Trophoblast cell (in vitro differentiated cells and primary cell): ENCODE measurements around the gene GH1. TPM values are rescaled to one million over a fixed set of nuclear protein-coding genes. Genes with fewer than 3 reads are reported as not detected.
A peak's percentile ranks its signal among the peaks of the same experiment; 100 is the strongest.
"Not testable (repeated sequence)": the region's sequence is repeated elsewhere in the genome, so short reads cannot be mapped to it uniquely, and the experiment has no call there.

Experiments used
- DNase-seq, 2 donors: peaks; one replicate each; pipeline ENCODE4 v3.0.0-alpha.2; 2016
- H2AFZ ChIP-seq: 2 replicates; pipeline ENCODE4 v1.6.1; 2013; ENCODE audit warnings: low read length, moderate library complexity, mild to moderate bottlenecking; ENCODE audit not compliant: insufficient read depth, poor library complexity
- H2AK5ac ChIP-seq: 2 replicates; pipeline ENCODE4 v1.6.1; 2013; ENCODE audit warnings: mild to moderate bottlenecking, low read length
- H2BK120ac ChIP-seq: 2 replicates; pipeline ENCODE4 v1.6.1; 2013; ENCODE audit warnings: low read length, mild to moderate bottlenecking, moderate library complexity; ENCODE audit not compliant: insufficient read depth, poor library complexity
- H2BK12ac ChIP-seq: 2 replicates; pipeline ENCODE4 v1.6.1; 2013; ENCODE audit warnings: mild to moderate bottlenecking, low read length, moderate library complexity
- H2BK5ac ChIP-seq: 2 replicates; pipeline ENCODE4 v1.6.1; 2013; ENCODE audit warnings: low read length, low read depth, moderate library complexity, mild to moderate bottlenecking; ENCODE audit not compliant: poor library complexity
- H3K14ac ChIP-seq: 2 replicates; pipeline ENCODE4 v1.6.1; 2013; ENCODE audit warnings: mild to moderate bottlenecking, low read length
- H3K18ac ChIP-seq: 2 replicates; pipeline ENCODE4 v1.6.1; 2013; ENCODE audit warnings: mild to moderate bottlenecking, low read length
- H3K23ac ChIP-seq: 2 replicates; pipeline ENCODE4 v1.6.1; 2013; ENCODE audit warnings: low read length
- H3K27ac ChIP-seq: 2 replicates; pipeline ENCODE4 v1.5.1; 2013; ENCODE audit warnings: low read depth, mild to moderate bottlenecking, inconsistent platforms, low read length, moderate library complexity
- H3K27me3 ChIP-seq: 2 replicates; pipeline ENCODE4 v1.6.1; 2013; ENCODE audit warnings: inconsistent platforms, mild to moderate bottlenecking, low read length, moderate library complexity; ENCODE audit not compliant: insufficient read depth
- H3K36me3 ChIP-seq, 2 experiments: 1 replicate in 1 of 2; 2 replicates in 1 of 2; pipeline ENCODE4 v1.6.1; 2013; ENCODE audit warnings: low read length in 2 of 2, mild to moderate bottlenecking in 2 of 2, moderate library complexity in 1 of 2; ENCODE audit not compliant: insufficient read depth in 2 of 2, control insufficient read depth in 1 of 2
- H3K4ac ChIP-seq: 2 replicates; pipeline ENCODE4 v1.6.1; 2013; ENCODE audit warnings: low read depth, mild to moderate bottlenecking, low read length, moderate library complexity
- H3K4me1 ChIP-seq, 2 experiments: 1 replicate in 1 of 2; 2 replicates in 1 of 2; pipeline ENCODE4 v1.6.1; 2013; ENCODE audit warnings: low read length in 2 of 2, mild to moderate bottlenecking in 2 of 2, moderate library complexity in 1 of 2; ENCODE audit not compliant: insufficient read depth in 2 of 2, control insufficient read depth in 1 of 2
- H3K4me2 ChIP-seq: 2 replicates; pipeline ENCODE4 v1.6.1; 2013; ENCODE audit warnings: inconsistent platforms, mild to moderate bottlenecking, low read length, moderate library complexity
- H3K4me3 ChIP-seq: 2 replicates; pipeline ENCODE4 v1.5.1; 2013; ENCODE audit warnings: mild to moderate bottlenecking, low read depth, low read length, inconsistent platforms
- H3K79me1 ChIP-seq: one replicate; pipeline ENCODE4 v1.6.1; 2013; ENCODE audit warnings: low read length
- H3K79me2 ChIP-seq: 2 replicates; pipeline ENCODE4 v1.6.1; 2013; ENCODE audit warnings: low read length, mild to moderate bottlenecking; ENCODE audit not compliant: control insufficient read depth, insufficient read depth, poor library complexity
- H3K9ac ChIP-seq: 2 replicates; pipeline ENCODE4 v1.6.1; 2013; ENCODE audit warnings: mild to moderate bottlenecking, low read length
- H3K9me3 ChIP-seq: 2 replicates; pipeline ENCODE4 v1.6.1; 2013; ENCODE audit warnings: low read depth, mild to moderate bottlenecking, control low read depth, inconsistent platforms, low read length; ENCODE audit not compliant: insufficient read depth
- H4K12ac ChIP-seq: 2 replicates; pipeline ENCODE4 v1.6.1; 2013; ENCODE audit warnings: low read depth, mild to moderate bottlenecking, low read length, moderate library complexity
- H4K8ac ChIP-seq: 2 replicates; pipeline ENCODE4 v1.6.1; 2013; ENCODE audit warnings: low read depth, mild to moderate bottlenecking, low read length, moderate library complexity
- H4K91ac ChIP-seq: one replicate; pipeline ENCODE4 v1.6.1; 2013; ENCODE audit warnings: low read depth, mild to moderate bottlenecking, low read length, moderate library complexity
- WGBS: extraction: QIAGEN DNeasy Blood & Tissue Kit; methylation state at CpG from one replicate; pipeline ENCODE4 v1.1.7; 2013; ENCODE audit warnings: missing lambda C conversion rate; ENCODE audit not compliant: insufficient read length, insufficient coverage; ENCODE audit errors: extremely low coverage; 5-methylcytosine and 5-hydroxymethylcytosine counted together
- polyA plus RNA-seq: library from polyadenylated mRNA; stranded (reverse); fragments of 200-250 nt; gene quantifications from 2 replicates; pipeline ENCODE4 v1.2.3, GENCODE V29; 2013

GH1 gene
- 0.16 and 0.29 TPM in 2 replicates for polyA plus RNA-seq

DNA sequence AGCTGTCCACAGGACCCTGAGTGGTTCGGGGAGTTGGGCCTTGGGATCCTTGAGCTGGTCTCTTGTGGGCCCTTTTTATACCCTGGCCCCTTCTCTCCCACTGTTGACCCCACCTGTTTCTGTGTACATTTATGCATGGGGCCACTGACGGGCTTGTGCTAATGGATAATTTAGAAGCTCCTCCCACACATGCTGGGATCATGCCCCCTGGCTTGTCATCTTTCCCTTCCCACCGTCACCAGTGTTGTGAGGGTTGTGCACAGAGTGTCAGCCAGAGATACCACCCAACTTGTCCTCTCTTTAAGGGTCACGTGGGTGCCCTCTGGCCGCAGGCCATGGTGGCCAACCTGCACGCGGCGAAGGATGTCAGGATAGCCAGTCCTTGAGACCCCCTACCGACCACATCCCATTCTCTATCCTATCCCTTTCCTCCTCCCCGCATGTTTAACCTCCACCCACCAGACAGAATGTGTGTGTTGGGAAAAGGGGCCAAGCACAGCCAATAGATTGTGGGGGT is at the start of gene GH1:
Gene GH1 (minus strand): TSS at position 51 of the 517 bp plus-strand sequence. CDS start 63 bp downstream, outside the sequence.
- not testable (repeated sequence) for H2BK5ac ChIP-seq, H3K4me2 ChIP-seq, H3K9ac ChIP-seq, H2BK120ac ChIP-seq, H3K9me3 ChIP-seq, H3K4ac ChIP-seq, H3K79me2 ChIP-seq, H3K4me3 ChIP-seq, H3K14ac ChIP-seq, DNase-seq, H3K36me3 ChIP-seq, H3K4me1 ChIP-seq, H4K12ac ChIP-seq, H4K8ac ChIP-seq, H3K27me3 ChIP-seq, H4K91ac ChIP-seq, H2AFZ ChIP-seq, H3K23ac ChIP-seq, H3K18ac ChIP-seq, H3K79me1 ChIP-seq, H2AK5ac ChIP-seq, H2BK12ac ChIP-seq, H3K27ac ChIP-seq
- WGBS: no CpG with 5 or more reads among the region's 10 CpGs

DNA sequence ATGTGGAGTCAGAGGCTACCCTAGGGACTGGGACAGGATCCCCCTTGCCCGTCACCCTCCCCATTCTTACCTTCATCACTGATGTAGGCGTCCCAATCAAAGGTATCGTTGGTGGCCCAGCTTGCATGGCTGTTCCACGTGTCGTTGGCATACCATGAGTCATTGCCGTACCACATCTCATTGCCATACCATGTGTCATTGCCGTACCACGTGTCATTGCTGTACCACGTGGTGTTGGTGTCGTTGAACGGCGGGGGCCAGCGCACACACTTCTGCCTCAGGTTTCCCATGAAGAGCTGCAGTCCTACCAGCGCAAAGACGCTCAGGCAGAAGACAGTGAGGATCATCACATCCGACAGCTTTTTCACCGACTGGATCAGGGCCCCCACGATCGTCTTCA is 49.3 kb upstream of the GH1 start:
- Histone ChIP-seq H3K14ac (no peak overlapping the region), H3K79me1 (no peaks in the 10 kb centered on the region), H3K4me1 (no peaks in the 10 kb centered on the region), H4K8ac (no peak overlapping the region), H2BK120ac (no peak overlapping the region), H2AFZ (no peak overlapping the region), H3K36me3 (no peaks in the 10 kb centered on the region), H2BK5ac (no peak overlapping the region), H3K9ac (peak overlapping the region; percentile 43), H3K27ac (no peak overlapping the region), H2AK5ac (no peak overlapping the region), H3K23ac (peak overlapping the region; percentile 43), H4K12ac (no peak overlapping the region), H2BK12ac (no peak overlapping the region), H3K4me3 (peak overlapping the region; percentile 62), H3K4ac (no peak overlapping the region), H3K9me3 (peaks cover 7% of the 10 kb centered on the region), H3K79me2 (no peaks in the 10 kb centered on the region), H4K91ac (no peak overlapping the region), H3K27me3 (no peaks in the 10 kb centered on the region), H3K18ac (no peak overlapping the region), H3K4me2 (no peak overlapping the region)
- peak; percentile 62 to 84 for DNase-seq
- WGBS: no CpG with 5 or more reads among the region's 19 CpGs

DNA sequence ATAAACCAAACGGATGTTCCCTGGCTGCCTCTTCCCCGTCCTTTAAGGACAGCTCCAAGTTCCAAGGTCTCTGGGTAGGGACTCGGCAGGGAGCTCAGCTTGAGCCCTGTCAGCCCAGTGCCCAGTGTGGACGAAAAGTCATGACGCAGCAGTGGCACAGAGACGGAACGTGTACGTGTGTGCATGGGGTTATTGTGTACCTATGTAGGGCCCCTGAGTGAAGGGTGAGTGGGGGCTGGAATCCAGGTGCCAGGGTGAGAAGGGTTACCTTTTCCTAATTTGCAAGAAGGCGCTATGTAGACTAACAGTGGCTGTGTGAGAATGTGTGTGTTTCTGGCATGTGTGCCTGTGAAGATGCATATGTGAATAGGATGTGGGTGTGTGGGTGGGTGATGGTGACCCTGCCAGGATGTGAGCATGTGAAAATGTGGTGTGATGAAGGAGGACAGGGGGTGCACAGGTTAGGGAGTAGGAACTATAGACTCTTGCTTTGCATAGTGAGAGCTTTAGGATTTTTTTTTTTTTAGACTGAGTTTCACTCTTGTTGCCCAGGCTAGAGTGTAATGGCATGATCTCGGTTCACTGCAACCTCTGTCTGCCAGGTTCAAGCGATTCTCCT is 48.1 kb upstream of the GH1 start:
- H3K79me2 ChIP-seq: no peaks in the 10 kb centered on the region
- H4K12ac ChIP-seq: no peak overlapping the region
- H3K36me3 ChIP-seq: no peaks in the 10 kb centered on the region
- H3K9me3 ChIP-seq: peaks cover 3% of the 10 kb centered on the region
- no peak overlapping the region for H3K23ac ChIP-seq
- no peak overlapping the region for H4K8ac ChIP-seq
- no peak overlapping the region for H3K4me2 ChIP-seq
- H3K27me3 ChIP-seq: no peaks in the 10 kb centered on the region
- DNase-seq: no peak
- no peak overlapping the region for H4K91ac ChIP-seq
- H2BK5ac ChIP-seq: no peak overlapping the region
- H3K27ac ChIP-seq: no peak overlapping the region
- no peak overlapping the region for H3K4ac ChIP-seq
- H3K9ac ChIP-seq: no peak overlapping the region
- no peak overlapping the region for H2BK12ac ChIP-seq
- no peaks in the 10 kb centered on the region for H3K4me1 ChIP-seq
- H2AK5ac ChIP-seq: no peak overlapping the region
- H3K4me3 ChIP-seq: no peak overlapping the region
- no peak overlapping the region for H3K14ac ChIP-seq
- no CpG with 5 or more reads among the region's 11 CpGs for WGBS
- H2AFZ ChIP-seq: no peak overlapping the region
- H2BK120ac ChIP-seq: no peak overlapping the region
- H3K79me1 ChIP-seq: no peaks in the 10 kb centered on the region
- no peak overlapping the region for H3K18ac ChIP-seq

DNA sequence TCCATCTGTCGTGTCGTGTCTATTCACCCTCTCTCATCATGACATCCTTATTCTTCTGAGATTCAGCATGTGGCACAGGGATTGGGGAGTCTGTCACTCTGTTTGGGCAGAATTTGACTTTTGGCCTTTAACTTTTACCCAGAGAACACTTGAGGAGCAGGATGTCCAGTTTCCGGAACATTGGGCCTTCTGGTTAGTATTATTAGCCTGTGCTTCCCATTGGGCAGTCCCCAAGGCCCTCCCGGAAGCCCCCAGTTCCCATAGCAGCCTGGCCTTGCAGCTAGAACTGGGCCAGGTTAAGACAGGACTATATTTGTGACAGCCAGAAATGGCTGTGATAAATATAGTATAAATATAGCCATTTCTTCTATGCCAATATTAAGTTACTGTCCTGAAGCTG is 44.5 kb upstream of the GH1 start:
- H4K12ac ChIP-seq: no peak overlapping the region
- no peak overlapping the region for H3K4me2 ChIP-seq
- H2BK5ac ChIP-seq: no peak overlapping the region
- H3K27me3 ChIP-seq: no peaks in the 10 kb centered on the region
- no peaks in the 10 kb centered on the region for H3K79me2 ChIP-seq
- H3K36me3 ChIP-seq: no peaks in the 10 kb centered on the region
- no peak for DNase-seq
- H3K4ac ChIP-seq: no peak overlapping the region
- no peak overlapping the region for H2BK120ac ChIP-seq
- H3K18ac ChIP-seq: no peak overlapping the region
- no peak overlapping the region for H2AFZ ChIP-seq
- H3K9me3 ChIP-seq: peaks cover 4% of the 10 kb centered on the region
- no peak overlapping the region for H2BK12ac ChIP-seq
- no peak overlapping the region for H4K91ac ChIP-seq
- no peak overlapping the region for H3K27ac ChIP-seq
- H3K4me3 ChIP-seq: no peak overlapping the region
- no peak overlapping the region for H3K9ac ChIP-seq
- H4K8ac ChIP-seq: no peak overlapping the region
- no peak overlapping the region for H2AK5ac ChIP-seq
- H3K4me1 ChIP-seq: no peaks in the 10 kb centered on the region
- H3K79me1 ChIP-seq: no peaks in the 10 kb centered on the region
- H3K23ac ChIP-seq: no peak overlapping the region
- no CpG with 5 or more reads among the region's 4 CpGs for WGBS
- H3K14ac ChIP-seq: no peak overlapping the region
